ENCODE results near the gene SORCS2. TPM values are rescaled to one million over a fixed set of nuclear protein-coding genes. Genes with fewer than 3 reads are reported as not detected.
A peak's percentile ranks its signal among the peaks of the same experiment; 100 is the strongest.
"Not testable (repeated sequence)": the region's sequence is repeated elsewhere in the genome, so short reads cannot be mapped to it uniquely, and the experiment has no call there.

Gene SORCS2
- total RNA-seq, 1 experiment from 2014 or later = 0.06 TPM

- Histone ChIP-seq H3K4me3 (ENCODE audit: low read depth, low read length, poor library complexity, severe bottlenecking) (no peak overlapping the region), H3K27ac (ENCODE audit: low read depth, low read length, poor library complexity, severe bottlenecking) (no peak overlapping the region), H3K27me3 (replicated peaks; ENCODE audit: insufficient read depth, low read depth, low read length, poor library complexity) (no peaks in the 10 kb centered on the region), H3K4me1 (ENCODE audit: insufficient read depth, low read length, poor library complexity, severe bottlenecking) (no peaks in the 10 kb centered on the region), H3K36me3 (ENCODE audit: insufficient read depth, low read length, poor library complexity, severe bottlenecking) (no peaks in the 10 kb centered on the region), H3K9me3 (ENCODE audit: low read depth, low read length, poor library complexity, severe bottlenecking) (peaks cover 17% of the 10 kb centered on the region)
- TF ChIP-seq EZH2 (IDR thresholded peaks at IDR 0.05; ENCODE audit: borderline replicate concordance, low read depth, low read length, poor library complexity, severe bottlenecking) = no peak
- no peak for TF ChIP-seq CTCF (conservative IDR thresholded peaks at IDR 0.05; ENCODE audit: low read depth, low read length)
- CTCF ChIA-PET = no interaction called here
- POLR2A ChIA-PET (ENCODE audit: low non-redundant PET) = no interaction called here
- no TSS peak for BruUV-seq (replicated peaks)
- DNase-seq (ENCODE audit: low spot score) = no peak
- intact Hi-C loops (cut with micrococcal nuclease; ENCODE audit: unreplicated experiment) = no loop called here
Measured at GRCh38 chr4:7575426-7575825, 383.1 kb downstream of the SORCS2 start.

GRCh38 chr4:7577361-7578039 lies 385.2 kb downstream of the SORCS2 start:
- intact Hi-C loops (cut with micrococcal nuclease; ENCODE audit: unreplicated experiment); H3K27ac ChIP-seq (ENCODE audit: low read depth, low read length, poor library complexity, severe bottlenecking); H3K27me3 ChIP-seq (replicated peaks; ENCODE audit: insufficient read depth, low read depth, low read length, poor library complexity); H3K4me3 ChIP-seq (ENCODE audit: low read depth, low read length, poor library complexity, severe bottlenecking); POLR2A ChIA-PET (ENCODE audit: low non-redundant PET); BruUV-seq (replicated peaks); H3K36me3 ChIP-seq (ENCODE audit: insufficient read depth, low read length, poor library complexity, severe bottlenecking); DNase-seq (ENCODE audit: low spot score); H3K4me1 ChIP-seq (ENCODE audit: insufficient read depth, low read length, poor library complexity, severe bottlenecking); CTCF ChIA-PET: not testable (repeated sequence)
- peaks cover 17% of the 10 kb centered on the region for H3K9me3 ChIP-seq (ENCODE audit: low read depth, low read length, poor library complexity, severe bottlenecking)

DNA sequence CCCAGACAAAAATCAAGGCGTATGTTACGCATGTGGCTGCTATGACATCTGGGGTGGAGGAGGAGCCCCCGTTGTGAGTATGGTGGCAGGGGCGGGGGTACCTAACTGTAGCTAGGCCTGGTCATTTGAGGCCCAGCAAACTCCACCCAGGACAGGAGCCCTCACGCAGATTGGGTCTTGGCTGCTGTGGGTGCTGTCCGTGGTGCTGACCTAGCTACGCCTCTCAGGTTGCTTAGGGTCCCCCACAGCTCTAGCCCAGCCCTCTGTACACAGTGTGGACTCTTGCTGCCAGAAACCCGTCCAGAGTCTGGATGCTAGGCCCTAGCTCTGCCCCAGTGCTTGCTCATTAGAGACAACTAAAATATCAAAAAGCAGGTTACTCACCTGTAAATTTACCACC lies 389.1 kb downstream of the SORCS2 start:
- no peak overlapping the region for H3K27ac ChIP-seq (ENCODE audit: low read depth, low read length, poor library complexity, severe bottlenecking)
- TF ChIP-seq EZH2 (IDR thresholded peaks at IDR 0.05; ENCODE audit: borderline replicate concordance, low read depth, low read length, poor library complexity, severe bottlenecking) (no peak), CTCF (conservative IDR thresholded peaks at IDR 0.05; ENCODE audit: low read depth, low read length) (no peak)
- peak; percentile 42 for DNase-seq (ENCODE audit: low spot score)
- H3K36me3 ChIP-seq (ENCODE audit: insufficient read depth, low read length, poor library complexity, severe bottlenecking) = no peaks in the 10 kb centered on the region
- peaks cover 21% of the 10 kb centered on the region for H3K27me3 ChIP-seq (replicated peaks; ENCODE audit: insufficient read depth, low read depth, low read length, poor library complexity)
- H3K4me3 ChIP-seq (ENCODE audit: low read depth, low read length, poor library complexity, severe bottlenecking) = no peak overlapping the region
- peaks cover 13% of the 10 kb centered on the region for H3K9me3 ChIP-seq (ENCODE audit: low read depth, low read length, poor library complexity, severe bottlenecking)
- POLR2A ChIA-PET (ENCODE audit: low non-redundant PET) = no interaction called here
- H3K4me1 ChIP-seq (ENCODE audit: insufficient read depth, low read length, poor library complexity, severe bottlenecking) = no peaks in the 10 kb centered on the region
- no TSS peak for BruUV-seq (replicated peaks)
- intact Hi-C loops (cut with micrococcal nuclease; ENCODE audit: unreplicated experiment) = no loop called here
- CTCF ChIA-PET = no interaction called here

All from A673 (cell line).